Tibial nerve (tissue), 4 donors: ENCODE measurements around the gene SNX8. TPM values are rescaled to one million over a fixed set of nuclear protein-coding genes. Genes with fewer than 3 reads are reported as not detected.

Experiments
- DNase-seq, 2 donors: peaks; one replicate each; pipeline ENCODE4 v3.0.0-alpha.2; 2019; ENCODE audit warnings: low spot score in 2 of 2
- H3K27ac ChIP-seq, 4 donors: fragments of 200-600 bp; sonication (generic) in 3 of 4; one replicate each; pipeline ENCODE4 v1.5.1; 2017 to 2019; ENCODE audit warnings: mild to moderate bottlenecking in 1 of 4
- H3K27me3 ChIP-seq, 2 donors: fragments of 200-600 bp; sonication (generic) in 1 of 2; one replicate each; pipeline versions ENCODE4 v1.5.1 to v1.6.0; 2017 to 2019
- H3K36me3 ChIP-seq, 3 donors: fragments of 200-600 bp; sonication (generic); one replicate each; pipeline ENCODE4 v1.5.1; 2018 to 2019
- H3K4me1 ChIP-seq, 4 donors: fragments of 200-600 bp; sonication (generic) in 3 of 4; one replicate each; pipeline ENCODE4 v1.5.1; 2017 to 2019
- H3K4me3 ChIP-seq, 4 donors: fragments of 200-600 bp; sonication (generic) in 3 of 4; one replicate each; pipeline ENCODE4 v1.5.1; 2017 to 2019; ENCODE audit warnings: mild to moderate bottlenecking in 1 of 4, moderate library complexity in 1 of 4
- H3K9me3 ChIP-seq, 4 donors: fragments of 200-600 bp; sonication (generic) in 3 of 4; one replicate each; pipeline ENCODE4 v1.5.1; 2017 to 2019
- EP300 ChIP-seq, 2 donors: sonication (generic); formaldehyde crosslinking; IDR thresholded peaks; one replicate each; pipeline ENCODE4 v1.6.1; 2017; ENCODE audit warnings: antibody characterized with exemption in 2 of 2, mild to moderate bottlenecking in 1 of 2
- POLR2A ChIP-seq, 2 donors: fragments of 450-650 bp; IDR thresholded peaks; one replicate each; pipeline ENCODE4 v1.6.1; 2017; ENCODE audit warnings: antibody characterized with exemption in 2 of 2, mild to moderate bottlenecking in 2 of 2, moderate library complexity in 2 of 2
- WGBS, 2 donors: methylation state at CpG; one replicate each; pipeline ENCODE4 v1.1.5; 2018; 5-methylcytosine and 5-hydroxymethylcytosine counted together
- total RNA-seq, 4 donors: library from RNA; depleted of rRNA; stranded (reverse); fragments of >200 nt; gene quantifications; one replicate each; pipeline ENCODE4 v1.1.0, GENCODE V29; 2016
- TF ChIP-seq, protein P1 (sequence below), 5 experiments: fragments of 200-600 bp in 3 of 5; fragments of 450-650 bp in 2 of 5; sonication (generic) in 3 of 5; IDR thresholded peaks; one replicate each; pipeline ENCODE4 v1.5.1; 2016 to 2019; ENCODE audit warnings: antibody characterized with exemption in 5 of 5, mild to moderate bottlenecking in 3 of 5, moderate library complexity in 2 of 5

SNX8 gene
- total RNA-seq, 4 donors from 2014 or later, result 8.6 to 39.6 (median 18.9) TPM

DNA sequence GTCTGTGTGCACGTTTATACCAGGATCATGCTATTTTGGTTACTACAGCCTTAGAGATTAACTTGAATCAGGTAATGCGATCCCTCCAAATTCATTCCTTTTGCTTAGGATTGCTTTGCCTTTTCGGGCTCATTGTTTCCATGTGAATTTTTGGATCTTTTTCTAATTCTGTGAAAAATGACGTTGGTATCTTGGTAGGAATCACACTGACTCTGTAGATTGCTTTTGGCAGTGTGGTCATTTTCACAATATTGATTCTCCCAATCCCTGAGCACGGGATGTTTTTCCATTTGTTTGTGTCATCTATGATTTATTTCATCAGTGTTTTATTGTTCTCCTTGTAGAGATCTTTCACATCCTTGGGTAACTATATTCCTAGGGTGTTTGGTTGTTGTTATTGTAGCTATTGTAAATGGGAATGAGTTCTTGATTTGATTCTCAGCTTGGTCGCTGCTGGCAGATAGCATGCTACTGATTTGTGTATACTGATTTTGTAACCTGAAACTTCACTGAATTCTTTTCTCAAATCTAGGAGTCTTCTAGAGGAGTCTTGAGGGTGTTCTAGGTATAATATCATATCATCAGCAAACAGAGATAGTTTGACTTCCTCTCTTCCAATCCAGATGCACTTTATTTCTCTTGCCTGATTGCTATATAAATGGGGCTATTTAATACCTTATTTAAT lies 18.2 kb downstream of the SNX8 start:
- TF ChIP-seq, protein P1, sequence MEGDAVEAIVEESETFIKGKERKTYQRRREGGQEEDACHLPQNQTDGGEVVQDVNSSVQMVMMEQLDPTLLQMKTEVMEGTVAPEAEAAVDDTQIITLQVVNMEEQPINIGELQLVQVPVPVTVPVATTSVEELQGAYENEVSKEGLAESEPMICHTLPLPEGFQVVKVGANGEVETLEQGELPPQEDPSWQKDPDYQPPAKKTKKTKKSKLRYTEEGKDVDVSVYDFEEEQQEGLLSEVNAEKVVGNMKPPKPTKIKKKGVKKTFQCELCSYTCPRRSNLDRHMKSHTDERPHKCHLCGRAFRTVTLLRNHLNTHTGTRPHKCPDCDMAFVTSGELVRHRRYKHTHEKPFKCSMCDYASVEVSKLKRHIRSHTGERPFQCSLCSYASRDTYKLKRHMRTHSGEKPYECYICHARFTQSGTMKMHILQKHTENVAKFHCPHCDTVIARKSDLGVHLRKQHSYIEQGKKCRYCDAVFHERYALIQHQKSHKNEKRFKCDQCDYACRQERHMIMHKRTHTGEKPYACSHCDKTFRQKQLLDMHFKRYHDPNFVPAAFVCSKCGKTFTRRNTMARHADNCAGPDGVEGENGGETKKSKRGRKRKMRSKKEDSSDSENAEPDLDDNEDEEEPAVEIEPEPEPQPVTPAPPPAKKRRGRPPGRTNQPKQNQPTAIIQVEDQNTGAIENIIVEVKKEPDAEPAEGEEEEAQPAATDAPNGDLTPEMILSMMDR (IDR thresholded peaks at IDR 0.05), result no peak
- no peak for TF ChIP-seq EP300 (IDR thresholded peaks at IDR 0.05)
- TF ChIP-seq POLR2A (IDR thresholded peaks at IDR 0.05), result no peak
- Histone ChIP-seq H3K36me3 (no peaks in the 10 kb centered on the region), H3K4me3 (no peak overlapping the region), H3K4me1 (peaks cover 0 to 14% (median 0%) of the 10 kb centered on the region in 4 donors), H3K9me3 (no peaks in the 10 kb centered on the region), H3K27ac (no peak overlapping the region), H3K27me3 (no peaks in the 10 kb centered on the region)
- DNase-seq, result no peak
- 77% methylated on average over 6 of the region's 6 CpGs for WGBS, 2 donors

DNA sequence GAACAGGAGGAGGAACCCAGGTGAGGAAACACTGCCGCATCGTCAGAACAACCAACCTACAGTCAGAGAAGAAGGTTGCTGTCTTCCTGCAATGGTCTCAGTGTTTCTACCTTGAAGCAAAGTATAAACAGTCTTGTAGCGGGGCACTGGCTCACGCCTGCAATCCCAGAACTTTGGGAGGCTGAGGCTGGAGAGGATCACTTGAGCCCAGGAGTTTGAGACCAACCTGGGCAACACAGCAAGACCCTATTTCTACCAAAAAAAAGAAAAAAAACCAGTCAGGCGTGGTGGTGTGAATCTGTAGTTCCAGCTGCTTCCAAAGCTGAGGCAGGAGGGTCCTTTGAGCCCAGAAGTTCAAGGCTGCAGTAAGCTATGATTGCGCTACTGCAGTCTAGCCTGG lies 23.4 kb downstream of the SNX8 start:
- TF ChIP-seq, protein P1 (IDR thresholded peaks at IDR 0.05), result no peak
- TF ChIP-seq EP300 (IDR thresholded peaks at IDR 0.05) (no peak), POLR2A (IDR thresholded peaks at IDR 0.05) (no peak)

DNA sequence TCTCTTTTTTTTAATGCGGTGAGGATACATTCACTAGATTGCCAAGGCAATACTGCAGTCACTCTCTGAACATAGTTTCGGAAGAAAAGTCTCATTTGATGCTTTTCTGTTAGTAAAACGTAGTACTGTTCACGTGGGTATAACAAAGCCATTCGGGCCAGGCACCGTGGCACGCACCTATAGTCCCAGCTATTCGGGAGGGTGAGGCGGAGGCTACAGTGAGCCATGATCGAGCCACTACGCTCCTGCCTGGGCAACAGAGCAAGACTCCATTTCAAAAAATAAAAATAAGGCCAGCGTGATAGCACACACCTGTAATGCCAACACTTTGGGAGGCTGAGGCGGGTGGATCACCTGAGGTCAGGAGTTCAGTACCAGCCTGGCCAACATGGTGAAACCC lies 24.6 kb downstream of the SNX8 start:
- no peak for DNase-seq
- H3K27me3 ChIP-seq, result no peaks in the 10 kb centered on the region
- WGBS, 2 donors, result 77 to 93% methylated on average over 13 of the region's 13 CpGs
- peaks cover 0 to 13% (median 0%) of the 10 kb centered on the region in 3 donors for H3K36me3 ChIP-seq
- no peak overlapping the region for H3K4me3 ChIP-seq
- TF ChIP-seq, protein P1 (IDR thresholded peaks at IDR 0.05), result no peak
- TF ChIP-seq EP300 (IDR thresholded peaks at IDR 0.05) (no peak), POLR2A (IDR thresholded peaks at IDR 0.05) (no peak)
- no peak overlapping the region for H3K27ac ChIP-seq
- H3K9me3 ChIP-seq, result no peaks in the 10 kb centered on the region
- H3K4me1 ChIP-seq, result no peaks in the 10 kb centered on the region

More for the DNA sequence above, 23.4 kb downstream of the SNX8 start:
- Histone ChIP-seq H3K4me1 (no peaks in the 10 kb centered on the region), H3K27me3 (no peaks in the 10 kb centered on the region), H3K4me3 (no peak overlapping the region), H3K36me3 (peaks cover 0 to 13% (median 0%) of the 10 kb centered on the region in 3 donors), H3K9me3 (no peaks in the 10 kb centered on the region), H3K27ac (no peak overlapping the region)
- 93% methylated on average over 6 of the region's 6 CpGs for WGBS, 2 donors
- DNase-seq, result no peak

DNA sequence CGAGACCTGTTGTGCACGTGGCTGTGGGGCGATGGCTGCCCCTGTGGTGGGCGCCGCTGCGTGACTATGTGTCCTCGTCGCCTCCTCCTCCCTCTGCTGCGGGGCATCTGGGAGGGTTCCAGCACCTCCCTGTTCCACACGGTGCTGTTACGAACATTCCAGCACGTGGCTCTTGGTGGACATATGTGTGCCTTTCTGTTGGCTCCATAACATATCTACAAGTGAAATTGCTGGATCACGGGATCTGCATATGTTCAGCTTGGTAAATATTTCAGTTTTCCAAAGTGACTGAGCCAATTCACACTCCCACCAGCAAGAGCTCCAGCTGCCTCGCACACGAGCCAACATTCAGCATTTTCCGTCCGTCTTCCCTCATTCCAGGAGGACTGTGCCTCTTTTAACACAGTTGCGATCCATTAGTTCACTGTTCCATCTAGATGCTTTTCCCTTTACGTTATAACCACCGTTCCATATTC lies 25.1 kb downstream of the SNX8 start:
- Histone ChIP-seq H3K4me3 (no peak overlapping the region), H3K4me1 (no peaks in the 10 kb centered on the region), H3K9me3 (no peaks in the 10 kb centered on the region), H3K27me3 (no peaks in the 10 kb centered on the region), H3K36me3 (peaks cover 0 to 13% (median 0%) of the 10 kb centered on the region in 3 donors), H3K27ac (no peak overlapping the region)
- DNase-seq, result no peak
- TF ChIP-seq POLR2A (IDR thresholded peaks at IDR 0.05), result no peak
- TF ChIP-seq, protein P1 (IDR thresholded peaks at IDR 0.05), result no peak
- TF ChIP-seq EP300 (IDR thresholded peaks at IDR 0.05), result no peak
- 68 to 77% methylated on average over 20 of the region's 20 CpGs for WGBS, 2 donors

DNA sequence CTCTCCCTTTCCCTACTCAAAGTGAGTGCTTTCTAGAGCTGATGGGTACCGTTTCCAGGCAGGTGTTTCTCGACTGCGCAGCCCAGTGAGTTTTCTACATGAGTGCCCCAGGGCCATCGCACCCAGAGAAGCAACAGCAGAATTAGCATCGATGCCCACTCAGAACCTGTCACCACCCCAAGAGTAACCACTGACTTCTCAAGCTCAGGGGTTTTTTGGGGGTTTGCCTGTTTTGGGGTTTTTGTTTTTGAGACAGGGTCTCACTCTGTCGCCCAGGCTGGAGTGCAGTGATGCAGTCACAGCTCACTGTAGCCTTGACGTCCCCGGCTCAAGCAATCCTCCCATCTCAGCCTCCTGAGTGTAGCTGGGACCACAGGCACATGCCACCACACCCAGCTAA lies 25.7 kb downstream of the SNX8 start:
- no peaks in the 10 kb centered on the region for H3K27me3 ChIP-seq
- peaks cover 0 to 13% (median 0%) of the 10 kb centered on the region in 3 donors for H3K36me3 ChIP-seq
- H3K9me3 ChIP-seq, result no peaks in the 10 kb centered on the region
- H3K27ac ChIP-seq, result no peak overlapping the region
- DNase-seq, result no peak
- H3K4me1 ChIP-seq, result no peaks in the 10 kb centered on the region
- WGBS, 2 donors, result 90 to 94% methylated on average over 8 of the region's 8 CpGs
- no peak overlapping the region for H3K4me3 ChIP-seq
- TF ChIP-seq EP300 (IDR thresholded peaks at IDR 0.05), result no peak
- TF ChIP-seq, protein P1 (IDR thresholded peaks at IDR 0.05), result no peak
- no peak for TF ChIP-seq POLR2A (IDR thresholded peaks at IDR 0.05)
